HG03066 (cell line): ENCODE data around the gene LRCH1.
"Not testable (repeated sequence)": the region's sequence is repeated elsewhere in the genome, so short reads cannot be mapped to it uniquely, and the experiment has no call there.

ENCODE experiments used
- ATAC-seq: cut with Tn5 transposase; IDR thresholded peaks from one replicate; pipeline ENCODE4 v1.9.1; 2021; ENCODE audit warnings: low read depth; ENCODE audit not compliant: unreplicated experiment

The LRCH1 gene

DNA sequence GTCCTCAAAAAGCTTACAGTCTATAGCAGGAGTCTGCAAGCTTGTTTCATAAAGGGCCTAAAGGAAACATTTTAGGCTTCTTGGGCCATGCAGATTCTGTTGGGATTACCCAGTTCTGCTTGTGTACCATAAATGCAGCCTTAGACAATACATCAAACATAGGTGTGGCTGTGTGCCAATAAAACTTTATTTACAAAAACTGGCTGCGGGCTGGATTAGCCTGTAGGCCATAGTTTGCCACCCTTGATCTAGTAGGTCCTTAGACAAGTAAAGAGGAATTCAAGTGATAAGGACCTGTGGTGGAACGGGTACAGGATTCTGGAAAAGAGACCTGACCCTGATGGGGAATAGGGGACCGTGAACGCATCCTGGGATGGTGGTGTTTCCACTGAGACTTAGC lies 192.1 kb downstream of the LRCH1 start:
- no peak for ATAC-seq

DNA sequence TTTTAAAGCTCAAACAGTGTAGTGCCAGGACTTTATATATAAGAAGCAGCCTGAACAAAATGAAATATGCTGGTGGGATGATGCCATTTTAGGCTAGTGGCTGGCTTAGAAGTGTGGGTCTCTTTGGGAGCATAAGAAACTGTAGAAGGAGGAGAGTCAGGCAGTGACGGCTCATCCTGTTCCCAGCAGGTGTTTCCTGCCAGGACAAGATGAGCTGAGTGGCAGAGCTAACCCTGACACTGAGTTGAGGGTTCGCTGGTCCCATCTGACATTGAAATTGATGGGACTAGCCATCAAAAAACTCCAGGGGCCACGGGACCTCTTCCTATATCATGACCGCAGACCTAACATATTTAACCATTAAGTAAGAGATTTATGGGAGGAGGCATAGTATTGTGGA lies 192.7 kb downstream of the LRCH1 start:
- ATAC-seq, result no peak

DNA sequence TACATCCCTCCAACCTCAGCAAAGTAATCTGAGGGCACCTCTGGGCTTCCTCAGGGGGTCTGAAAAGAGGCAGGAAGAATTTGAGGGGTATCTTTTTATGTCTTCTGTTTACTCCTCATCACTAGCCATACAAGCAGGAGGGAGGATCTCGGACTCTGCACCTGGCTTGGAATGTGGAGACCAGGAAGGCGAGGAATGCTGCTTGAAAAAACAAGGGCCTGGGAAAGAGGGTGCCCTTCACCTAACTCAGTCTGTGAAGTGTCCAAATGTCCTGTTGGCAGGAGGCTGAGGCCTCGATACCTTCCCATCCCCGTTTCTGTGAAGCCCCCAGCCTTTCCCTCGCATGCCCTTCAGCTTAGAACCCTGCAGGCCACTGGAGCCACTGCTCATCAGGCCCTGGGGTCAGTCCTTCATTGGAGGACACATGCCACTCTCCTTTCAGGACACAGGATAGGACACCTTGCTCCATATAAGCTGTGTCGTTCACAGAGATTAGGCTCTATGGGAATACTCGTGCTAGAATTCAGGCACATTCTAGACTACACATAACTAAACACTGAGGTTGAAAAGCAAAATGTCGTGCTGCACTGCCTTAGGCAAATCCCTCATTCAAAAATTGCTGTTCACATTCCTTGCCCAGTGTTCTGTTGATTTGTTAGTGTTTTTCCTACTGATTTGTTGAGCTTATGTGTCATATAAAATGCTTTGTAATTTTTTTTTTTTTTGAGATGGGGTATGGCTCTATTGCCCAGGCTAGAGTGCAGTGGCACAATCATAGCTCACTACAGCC lies 194.3 kb downstream of the LRCH1 start:
- ATAC-seq, result no peak

DNA sequence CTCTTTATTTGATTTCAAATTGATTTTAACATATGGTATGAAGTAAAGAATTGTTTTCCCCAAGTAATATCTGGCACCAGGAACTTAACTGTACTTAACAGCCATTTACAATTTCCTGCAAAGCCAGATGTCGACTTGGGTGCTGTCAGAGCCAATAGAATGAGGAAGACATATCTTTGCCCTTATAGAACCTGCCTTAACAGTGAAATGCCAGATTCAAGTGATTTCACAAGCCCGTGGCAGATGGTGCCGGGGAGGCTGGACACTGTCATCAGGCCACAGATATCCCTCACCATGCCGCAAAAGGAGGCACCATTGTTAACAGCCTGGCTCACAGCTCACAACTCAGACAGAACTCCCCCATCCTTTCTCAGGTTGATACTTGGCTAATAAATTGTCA lies 195.3 kb downstream of the LRCH1 start:
- no peak for ATAC-seq

DNA sequence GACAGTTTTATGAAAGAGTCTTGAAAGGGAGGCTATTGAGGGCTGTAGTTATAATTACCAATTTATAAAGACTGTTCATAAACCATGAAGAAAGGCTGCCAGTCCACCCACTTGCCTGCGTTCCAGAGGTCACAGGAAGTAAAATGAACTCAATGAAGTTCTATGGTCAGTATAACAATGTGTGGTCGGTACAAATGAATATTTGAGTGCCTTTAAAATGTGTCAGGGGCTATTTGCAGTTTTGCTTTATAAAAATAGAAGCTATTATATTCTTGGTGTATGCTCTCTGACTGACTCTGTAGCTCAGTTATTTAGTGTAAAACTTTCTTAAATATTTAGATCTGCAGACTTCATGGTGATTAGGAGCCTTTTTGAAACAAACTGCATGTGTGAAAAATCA lies 197.0 kb downstream of the LRCH1 start:
- ATAC-seq, result no peak

DNA sequence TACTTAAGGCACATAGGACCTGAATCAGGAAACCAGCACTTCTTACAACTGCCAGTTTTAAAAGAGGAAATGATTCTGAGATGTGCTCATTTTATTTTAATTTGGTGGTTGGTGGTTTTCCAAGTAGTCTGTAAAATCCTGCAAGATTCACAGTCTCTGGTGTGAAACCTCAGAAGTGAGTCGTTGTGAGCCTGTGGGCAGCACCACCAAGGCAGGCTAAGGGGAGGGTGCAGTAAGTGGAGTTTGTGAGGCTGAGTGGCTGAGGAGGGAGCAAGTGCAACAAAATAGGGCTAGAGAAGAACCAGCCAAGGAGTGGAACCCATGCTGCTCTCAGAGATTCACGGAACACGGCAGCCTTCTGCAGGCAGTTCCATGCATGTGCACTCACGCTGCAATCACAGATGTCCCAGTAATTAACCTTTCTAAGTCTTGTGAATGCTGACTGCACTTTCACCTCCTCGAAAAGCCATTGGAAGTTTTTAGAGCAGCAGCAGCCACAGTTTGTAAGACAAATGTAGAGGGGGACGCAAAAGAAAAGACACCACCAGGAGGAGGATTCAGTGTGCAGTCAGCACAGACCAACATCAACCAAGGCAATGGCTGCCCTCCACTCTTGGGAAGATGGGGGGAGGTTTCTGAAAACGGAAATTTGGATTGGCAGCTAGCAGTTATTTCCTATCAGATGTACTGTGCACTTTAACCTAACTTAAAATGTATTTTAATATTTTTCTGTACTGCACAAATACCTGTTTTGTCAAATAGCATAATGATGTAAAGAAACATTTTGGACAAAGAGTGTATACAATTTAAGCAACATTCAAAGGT lies 199.1 kb downstream of the LRCH1 start:
- peak; percentile 88 for ATAC-seq

DNA sequence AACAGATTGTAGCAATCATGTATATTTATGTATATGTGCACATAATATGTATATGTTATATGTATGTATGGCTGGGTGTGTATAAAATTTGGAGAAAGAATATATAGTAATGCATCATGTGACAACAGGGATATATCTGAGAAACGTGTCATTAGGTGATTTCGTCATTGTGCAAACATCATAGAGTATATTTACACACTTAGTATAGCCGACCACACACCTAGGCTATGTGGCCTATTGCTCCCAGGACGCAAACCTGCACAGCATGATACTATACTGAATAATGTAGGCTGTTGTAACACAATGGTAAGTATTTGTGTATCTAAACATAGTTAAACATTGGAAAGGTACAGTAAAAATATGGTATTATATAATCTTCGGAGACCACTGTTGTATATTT lies 200.2 kb downstream of the LRCH1 start:
- no peak for ATAC-seq

DNA sequence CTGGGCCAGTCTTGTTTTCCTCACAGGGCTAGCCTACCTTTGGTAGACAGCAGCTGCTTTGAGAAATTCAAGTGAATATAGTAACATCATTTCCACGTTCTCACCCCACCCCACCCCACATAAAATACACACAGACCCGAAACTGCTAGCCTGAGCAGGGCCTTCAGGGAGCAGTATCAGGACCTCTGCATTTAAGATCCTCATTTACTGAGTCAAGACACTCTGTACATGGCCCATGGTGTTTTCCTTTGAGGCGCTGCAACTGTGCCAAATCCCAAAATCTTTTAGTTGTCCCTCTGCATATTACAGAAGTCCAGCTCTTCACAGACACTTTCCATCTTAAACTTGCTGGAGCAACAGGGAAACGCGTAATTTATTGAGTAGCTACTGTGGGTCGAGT lies 200.9 kb downstream of the LRCH1 start:
- ATAC-seq, result no peak

DNA sequence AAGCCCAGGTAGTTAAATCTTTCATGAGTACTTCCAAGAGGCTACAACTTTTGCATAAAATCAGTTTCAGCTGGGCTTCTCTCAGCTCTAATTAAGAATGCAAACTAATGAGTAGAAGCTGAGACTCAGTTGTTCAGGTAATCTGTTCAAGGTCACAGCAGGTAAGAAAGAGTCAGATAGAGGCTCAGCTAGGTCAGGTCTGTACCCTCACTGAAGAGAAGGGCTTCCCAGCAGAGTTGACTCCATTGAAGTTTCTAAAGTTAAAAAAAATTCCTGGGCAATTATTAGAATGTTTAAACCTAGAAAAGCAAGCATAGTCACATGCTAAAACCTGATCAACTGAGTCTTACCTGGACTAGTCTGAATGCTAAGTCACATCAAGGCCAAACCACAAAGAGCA lies 201.8 kb downstream of the LRCH1 start:
- ATAC-seq, result no peak

DNA sequence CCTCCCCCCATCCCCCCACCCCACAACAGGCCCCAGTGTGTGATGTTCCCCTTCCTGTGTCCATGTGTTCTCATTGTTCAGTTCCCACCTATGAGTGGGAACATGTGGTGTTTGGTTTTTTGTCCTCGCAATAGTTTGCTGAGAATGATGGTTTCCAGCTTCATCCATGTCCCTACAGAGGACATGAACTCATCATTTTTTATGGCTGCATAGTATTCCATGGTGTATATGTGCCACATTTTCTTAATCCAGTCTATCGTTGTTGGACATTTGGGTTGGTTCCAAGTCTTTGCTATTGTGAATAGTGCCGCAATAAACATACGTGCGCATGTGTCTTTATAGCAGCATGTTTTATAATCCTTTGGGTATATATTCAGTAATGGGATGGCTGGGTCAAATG lies 202.5 kb downstream of the LRCH1 start:
- not testable (repeated sequence) for ATAC-seq

DNA sequence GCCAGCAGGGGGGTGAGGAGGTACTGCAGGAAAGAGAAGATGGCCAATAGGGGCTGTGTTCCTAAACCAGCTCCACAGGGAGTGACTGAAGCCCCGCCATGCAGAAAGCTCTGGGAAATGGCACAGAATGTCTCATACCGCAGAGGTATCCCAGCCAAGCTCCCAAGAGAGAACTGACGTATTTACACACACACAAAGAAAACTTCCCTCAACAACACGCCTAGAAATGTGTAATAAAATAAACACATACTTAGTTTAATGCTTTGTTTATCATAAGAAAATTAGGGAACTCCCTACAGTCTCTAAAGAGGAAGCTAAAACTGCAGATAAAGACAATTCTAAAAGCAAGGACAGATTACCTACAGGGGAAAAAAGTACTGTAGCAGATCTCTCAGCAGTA lies 204.0 kb downstream of the LRCH1 start:
- ATAC-seq, result no peak

DNA sequence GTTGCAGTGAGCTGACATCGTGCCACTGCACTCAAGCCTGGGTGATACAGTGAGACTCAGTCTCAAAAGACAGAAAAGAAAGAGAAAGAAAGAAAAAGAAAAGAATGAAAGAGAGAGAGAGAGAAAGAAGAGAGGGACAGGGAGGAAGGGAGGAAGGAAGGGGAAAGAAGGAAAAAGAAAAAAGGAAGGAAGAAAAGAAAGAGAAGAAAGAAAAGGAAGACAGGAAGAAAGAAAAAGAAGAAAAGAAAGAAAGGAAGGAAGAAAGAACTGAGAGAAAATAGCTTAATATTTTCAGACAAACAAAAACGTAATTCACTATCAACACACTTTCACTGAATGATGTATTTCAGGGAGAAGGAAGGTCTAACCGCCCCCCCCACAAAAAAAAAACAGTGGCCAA lies 204.7 kb downstream of the LRCH1 start:
- ATAC-seq, result no peak

DNA sequence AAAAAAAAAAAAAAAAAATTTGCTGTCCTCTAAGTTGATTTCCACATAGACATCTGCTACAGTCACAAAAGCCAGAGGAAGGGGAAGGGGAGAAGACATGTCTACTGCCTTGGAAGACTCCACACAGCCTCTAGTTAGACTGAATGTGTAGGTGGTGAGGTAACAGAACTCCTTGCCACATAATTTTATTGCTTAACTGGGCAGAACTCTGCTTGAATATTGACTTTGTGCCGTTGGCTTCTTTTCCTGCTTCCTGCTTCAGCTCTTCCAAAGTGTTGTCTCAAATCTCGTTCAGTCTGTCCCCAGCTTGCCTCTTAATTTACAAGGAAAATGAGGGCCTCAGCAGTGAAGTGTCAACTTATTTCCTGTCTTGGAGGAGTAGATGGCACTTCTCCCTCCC lies 206.9 kb downstream of the LRCH1 start:
- no peak for ATAC-seq

DNA sequence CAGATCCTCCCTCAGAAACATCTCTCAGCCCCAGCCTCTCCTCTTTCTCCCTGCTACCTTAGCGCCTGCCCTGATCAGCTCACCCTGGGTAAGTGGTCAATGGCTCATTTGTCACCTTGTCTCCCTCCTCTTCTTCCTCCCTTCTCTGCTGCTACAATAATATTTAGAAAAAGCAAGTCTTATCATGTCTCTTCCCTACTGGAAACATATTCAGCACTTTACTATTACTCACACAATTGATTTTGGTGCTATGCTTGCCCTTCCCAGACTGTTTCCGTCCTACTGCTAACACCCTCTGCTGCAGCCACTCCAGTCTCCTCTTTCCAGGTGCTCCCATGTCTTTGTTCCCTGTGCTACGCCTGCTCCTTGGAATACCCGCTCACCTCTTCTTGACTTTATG lies 208.2 kb downstream of the LRCH1 start:
- no peak for ATAC-seq

DNA sequence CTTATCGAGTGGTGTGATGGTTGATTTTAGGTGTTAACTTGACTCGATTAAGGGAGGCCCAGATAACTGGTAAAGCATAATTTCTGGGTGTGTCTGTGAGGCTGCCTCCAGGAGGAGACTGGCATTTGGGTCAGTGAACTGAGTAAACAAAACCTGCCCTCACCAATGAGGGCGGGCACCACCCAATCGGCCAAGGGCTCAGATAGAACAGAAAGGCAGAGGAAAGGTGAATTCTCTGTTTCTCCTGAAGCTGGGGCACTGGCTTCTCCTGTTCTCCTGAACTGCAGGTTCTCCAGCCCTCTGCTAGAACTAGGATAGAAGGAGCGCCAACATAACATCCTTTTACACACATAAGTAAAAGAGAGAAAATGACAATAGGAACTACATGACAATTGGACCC lies 208.9 kb downstream of the LRCH1 start:
- no peak for ATAC-seq

DNA sequence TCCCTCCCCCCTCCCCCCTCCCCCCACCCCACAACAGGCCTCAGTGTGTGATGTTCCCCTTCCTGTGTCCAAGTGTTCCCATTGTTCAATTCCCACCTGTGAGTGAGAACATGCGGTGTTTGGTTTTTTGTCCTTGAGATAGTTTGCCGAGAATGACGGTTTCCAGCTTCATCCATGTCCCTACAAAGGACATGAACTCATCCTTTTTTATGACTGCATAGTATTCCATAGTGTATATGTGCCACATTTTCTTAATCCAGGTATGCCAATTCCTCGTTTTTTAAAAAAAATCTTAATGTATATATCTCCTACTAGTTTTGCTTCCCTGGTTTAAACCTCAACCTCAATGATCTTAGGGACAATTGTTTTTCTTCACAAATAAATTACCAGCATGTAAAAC lies 217.0 kb downstream of the LRCH1 start:
- ATAC-seq, result not testable (repeated sequence)

DNA sequence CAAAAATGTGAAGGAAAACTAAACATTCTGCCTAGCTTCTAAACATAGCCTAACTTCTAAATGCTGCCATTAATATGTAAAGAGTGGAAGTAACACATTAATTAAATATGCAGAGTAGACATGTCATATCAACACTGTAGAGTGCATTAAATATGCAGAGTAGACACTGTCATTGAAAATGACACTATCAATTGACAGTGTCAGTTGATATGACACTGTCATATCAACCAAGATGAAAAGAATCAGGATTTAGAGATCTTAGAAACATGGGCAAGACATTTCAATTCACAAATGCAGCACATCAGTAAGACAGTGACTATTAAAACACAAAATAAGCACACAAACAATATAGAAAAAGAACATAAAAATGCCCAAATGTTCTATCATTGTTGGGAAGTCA lies 218.7 kb downstream of the LRCH1 start:
- no peak for ATAC-seq

DNA sequence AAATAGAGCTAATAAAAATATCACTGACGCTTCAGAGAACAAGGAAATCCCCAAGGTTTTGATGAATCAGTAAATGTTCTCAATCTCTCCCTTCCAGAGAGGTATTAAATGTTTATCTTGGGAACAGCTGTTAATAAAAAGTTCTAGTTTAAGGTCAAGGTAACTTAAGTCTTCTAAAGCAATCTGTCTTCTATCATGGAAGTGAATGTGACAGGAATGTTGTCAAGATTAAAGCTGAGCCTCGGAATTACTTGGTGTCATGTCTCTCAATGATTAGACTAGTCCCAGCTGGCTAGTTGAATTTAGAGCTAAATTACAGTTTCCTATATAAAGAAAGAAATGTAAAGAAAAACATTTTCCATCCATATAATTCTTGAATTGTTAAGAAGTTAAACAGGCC lies 220.6 kb downstream of the LRCH1 start:
- no peak for ATAC-seq

DNA sequence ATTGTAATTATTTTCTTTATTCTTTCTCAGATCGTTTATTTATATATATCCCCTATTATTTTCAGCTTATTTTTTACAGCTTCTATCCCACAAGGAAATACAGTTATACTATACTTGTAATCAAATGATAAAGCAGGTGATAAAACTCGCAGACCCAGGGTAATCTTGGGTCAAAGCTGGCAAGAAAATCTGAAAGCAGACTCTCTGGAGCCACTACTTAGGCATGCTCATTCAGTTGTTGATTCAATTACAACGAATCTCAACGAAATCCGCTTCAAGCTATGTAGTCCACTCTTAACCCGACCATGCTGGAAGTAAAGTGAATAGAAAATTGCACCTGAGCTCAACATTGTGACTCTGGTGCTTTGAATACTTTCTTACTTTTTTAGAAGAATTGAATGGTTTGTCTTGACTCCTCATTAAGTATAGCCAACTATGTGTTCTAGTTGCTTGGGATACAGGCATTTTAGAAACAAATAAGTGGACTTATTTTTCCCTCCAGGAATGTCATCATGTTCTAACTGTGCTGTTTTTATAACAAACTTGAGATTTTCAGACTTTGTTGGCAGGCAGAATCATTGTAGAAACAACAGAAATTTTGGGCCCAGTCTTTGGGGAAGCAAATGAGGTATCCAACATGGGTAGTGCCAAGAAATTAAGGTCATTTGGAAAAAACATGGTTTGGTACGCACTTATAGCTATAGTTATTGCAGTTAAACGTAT lies 222.6 kb downstream of the LRCH1 start:
- ATAC-seq, result no peak

DNA sequence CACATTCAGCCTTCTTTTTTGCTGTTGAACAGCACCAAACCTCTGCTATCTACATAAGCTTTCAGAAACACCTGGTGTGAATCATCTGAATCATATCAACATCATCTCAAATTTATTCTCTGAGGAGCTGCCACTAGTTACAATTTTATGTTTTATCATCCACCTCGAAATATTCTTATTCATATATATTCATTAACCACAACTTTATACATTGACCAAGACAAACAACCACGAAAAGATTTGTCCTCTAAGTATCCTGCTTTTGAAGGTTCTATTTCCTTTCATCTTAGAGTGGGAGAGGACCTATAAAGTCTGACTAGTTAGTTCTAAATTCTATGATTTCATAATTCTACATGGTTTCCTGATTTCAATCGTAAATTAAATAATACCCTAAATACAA lies 225.1 kb downstream of the LRCH1 start:
- no peak for ATAC-seq

DNA sequence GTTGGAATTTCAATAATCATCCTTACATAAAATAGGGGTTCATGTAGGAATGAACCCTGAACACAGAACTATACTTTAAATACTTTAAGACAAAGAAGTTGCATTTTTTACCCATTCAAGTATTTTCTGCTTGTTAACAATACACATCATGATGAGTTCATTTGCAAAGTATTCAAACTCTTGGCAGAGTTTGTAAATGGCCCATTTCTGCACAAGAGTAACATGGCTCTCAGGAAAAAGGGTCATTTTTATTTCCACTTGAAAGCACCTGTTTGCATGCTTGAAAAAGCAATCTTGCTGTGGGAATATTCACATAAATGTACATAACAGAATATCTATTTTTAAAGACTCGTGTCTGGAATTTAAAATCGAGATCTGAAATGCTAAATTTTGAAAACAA lies 225.9 kb downstream of the LRCH1 start:
- ATAC-seq, result no peak
